SK-N-SH treated with all-trans-retinoic acid at 6 μM for 48 hours (cell line): Measurements from ENCODE around the gene HSF2.

ENCODE experiments used
- ARNTL ChIP-seq: fragments of 450-650 bp; formaldehyde crosslinking; IDR thresholded peaks from 2 replicates; pipeline ENCODE4 v1.5.0; 2020; ENCODE audit warnings: low read depth, mild to moderate bottlenecking, moderate library complexity, borderline replicate concordance
- BACH2 ChIP-seq: fragments of 250-450 bp; sonication (Bioruptor Pico); IDR thresholded peaks from 2 replicates; pipeline ENCODE4 v1.9.0; 2021; ENCODE audit warnings: mild to moderate bottlenecking, borderline replicate concordance
- OSR1 ChIP-seq: fragments of 250-450 bp; sonication (Bioruptor Pico); IDR thresholded peaks from 2 replicates; pipeline ENCODE4 v1.8.0; 2022; ENCODE audit warnings: moderate library complexity, mild to moderate bottlenecking, inconsistent platforms
- RARB ChIP-seq: fragments of 250-450 bp; sonication (Bioruptor Pico); IDR thresholded peaks from 2 replicates; pipeline ENCODE4 v1.8.0; 2021; ENCODE audit warnings: mild to moderate bottlenecking, moderate library complexity
- ZC3H10 ChIP-seq: fragments of 250-450 bp; sonication (Bioruptor Pico); IDR thresholded peaks from 2 replicates; pipeline ENCODE4 v1.5.1; 2021; ENCODE audit warnings: mild to moderate bottlenecking, moderate library complexity
- ZFP3 ChIP-seq: fragments of 250-450 bp; sonication (Bioruptor Pico); IDR thresholded peaks from 2 replicates; pipeline ENCODE4 v1.5.0; 2020; ENCODE audit warnings: mild to moderate bottlenecking, moderate library complexity
- ZFP30 ChIP-seq: fragments of 450-650 bp; formaldehyde crosslinking; IDR thresholded peaks from 2 replicates; pipeline ENCODE4 v1.5.0; 2022; ENCODE audit warnings: mild to moderate bottlenecking, moderate library complexity
- ZNF8 ChIP-seq: fragments of 450-650 bp; formaldehyde crosslinking; IDR thresholded peaks from 2 replicates; pipeline ENCODE4 v1.5.0; 2020; ENCODE audit warnings: mild to moderate bottlenecking, moderate library complexity
- TF ChIP-seq, protein P1 (sequence below): fragments of 250-450 bp; sonication (Bioruptor Pico); IDR thresholded peaks from 2 replicates; pipeline ENCODE4 v1.8.0; 2020; ENCODE audit warnings: mild to moderate bottlenecking, moderate library complexity, borderline replicate concordance

DNA sequence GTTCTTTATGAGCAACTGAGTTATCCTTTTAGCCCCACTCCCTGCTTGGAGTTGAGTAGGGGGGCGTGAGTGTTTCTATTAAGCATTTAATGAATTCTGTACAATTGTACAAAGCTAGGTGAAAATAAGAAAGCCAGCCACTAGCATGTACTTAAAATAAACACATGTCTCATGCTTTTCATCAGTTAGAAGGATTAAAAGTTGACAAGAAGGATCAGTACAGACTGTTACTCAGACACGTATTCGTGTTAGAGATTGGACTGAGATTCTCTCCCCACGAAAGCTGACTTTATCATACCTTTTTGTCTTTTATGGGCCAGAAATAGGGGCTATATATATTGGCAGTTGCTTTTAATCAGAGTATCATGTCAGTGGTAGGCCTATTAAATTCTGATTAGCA lies 1.7 kb downstream of the HSF2 start:
- TF ChIP-seq RARB (CRISPR knock-in tag) (no peak), ZC3H10 (CRISPR knock-in tag) (no peak), BACH2 (CRISPR knock-in tag) (no peak), ZNF8 (CRISPR knock-in tag) (no peak), OSR1 (CRISPR knock-in tag) (no peak), ARNTL (CRISPR knock-in tag) (no peak), ZFP3 (CRISPR knock-in tag) (no peak), ZFP30 (no peak)
- TF ChIP-seq, protein P1, sequence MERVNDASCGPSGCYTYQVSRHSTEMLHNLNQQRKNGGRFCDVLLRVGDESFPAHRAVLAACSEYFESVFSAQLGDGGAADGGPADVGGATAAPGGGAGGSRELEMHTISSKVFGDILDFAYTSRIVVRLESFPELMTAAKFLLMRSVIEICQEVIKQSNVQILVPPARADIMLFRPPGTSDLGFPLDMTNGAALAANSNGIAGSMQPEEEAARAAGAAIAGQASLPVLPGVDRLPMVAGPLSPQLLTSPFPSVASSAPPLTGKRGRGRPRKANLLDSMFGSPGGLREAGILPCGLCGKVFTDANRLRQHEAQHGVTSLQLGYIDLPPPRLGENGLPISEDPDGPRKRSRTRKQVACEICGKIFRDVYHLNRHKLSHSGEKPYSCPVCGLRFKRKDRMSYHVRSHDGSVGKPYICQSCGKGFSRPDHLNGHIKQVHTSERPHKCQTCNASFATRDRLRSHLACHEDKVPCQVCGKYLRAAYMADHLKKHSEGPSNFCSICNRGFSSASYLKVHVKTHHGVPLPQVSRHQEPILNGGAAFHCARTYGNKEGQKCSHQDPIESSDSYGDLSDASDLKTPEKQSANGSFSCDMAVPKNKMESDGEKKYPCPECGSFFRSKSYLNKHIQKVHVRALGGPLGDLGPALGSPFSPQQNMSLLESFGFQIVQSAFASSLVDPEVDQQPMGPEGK (CRISPR knock-in tag), result no peak
